ENCODE results near the gene MIA2.
"Not testable (repeated sequence)": the region's sequence is repeated elsewhere in the genome, so short reads cannot be mapped to it uniquely, and the experiment has no call there.

MIA2 gene, protein sequence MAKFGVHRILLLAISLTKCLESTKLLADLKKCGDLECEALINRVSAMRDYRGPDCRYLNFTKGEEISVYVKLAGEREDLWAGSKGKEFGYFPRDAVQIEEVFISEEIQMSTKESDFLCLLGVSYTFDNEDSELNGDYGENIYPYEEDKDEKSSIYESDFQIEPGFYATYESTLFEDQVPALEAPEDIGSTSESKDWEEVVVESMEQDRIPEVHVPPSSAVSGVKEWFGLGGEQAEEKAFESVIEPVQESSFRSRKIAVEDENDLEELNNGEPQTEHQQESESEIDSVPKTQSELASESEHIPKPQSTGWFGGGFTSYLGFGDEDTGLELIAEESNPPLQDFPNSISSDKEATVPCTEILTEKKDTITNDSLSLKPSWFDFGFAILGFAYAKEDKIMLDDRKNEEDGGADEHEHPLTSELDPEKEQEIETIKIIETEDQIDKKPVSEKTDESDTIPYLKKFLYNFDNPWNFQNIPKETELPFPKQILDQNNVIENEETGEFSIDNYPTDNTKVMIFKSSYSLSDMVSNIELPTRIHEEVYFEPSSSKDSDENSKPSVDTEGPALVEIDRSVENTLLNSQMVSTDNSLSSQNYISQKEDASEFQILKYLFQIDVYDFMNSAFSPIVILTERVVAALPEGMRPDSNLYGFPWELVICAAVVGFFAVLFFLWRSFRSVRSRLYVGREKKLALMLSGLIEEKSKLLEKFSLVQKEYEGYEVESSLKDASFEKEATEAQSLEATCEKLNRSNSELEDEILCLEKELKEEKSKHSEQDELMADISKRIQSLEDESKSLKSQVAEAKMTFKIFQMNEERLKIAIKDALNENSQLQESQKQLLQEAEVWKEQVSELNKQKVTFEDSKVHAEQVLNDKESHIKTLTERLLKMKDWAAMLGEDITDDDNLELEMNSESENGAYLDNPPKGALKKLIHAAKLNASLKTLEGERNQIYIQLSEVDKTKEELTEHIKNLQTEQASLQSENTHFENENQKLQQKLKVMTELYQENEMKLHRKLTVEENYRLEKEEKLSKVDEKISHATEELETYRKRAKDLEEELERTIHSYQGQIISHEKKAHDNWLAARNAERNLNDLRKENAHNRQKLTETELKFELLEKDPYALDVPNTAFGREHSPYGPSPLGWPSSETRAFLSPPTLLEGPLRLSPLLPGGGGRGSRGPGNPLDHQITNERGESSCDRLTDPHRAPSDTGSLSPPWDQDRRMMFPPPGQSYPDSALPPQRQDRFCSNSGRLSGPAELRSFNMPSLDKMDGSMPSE (N-terminal part only)

GRCh38 chr14:39233680-39234326, at the start of gene MIA2:
Gene MIA2, plus strand, starts transcription at chr14:39233915. Its CDS starts 200 bp downstream, at chr14:39234115.
- DNase-seq = no peak

- no peak for DNase-seq
Measured at GRCh38 chr14:39184628-39185255, 49.0 kb upstream of the MIA2 start.

- no peak for DNase-seq
Measured at GRCh38 chr14:39185256-39186049, 48.3 kb upstream of the MIA2 start.

- no peak for DNase-seq
Measured at GRCh38 chr14:39186941-39187525, 46.7 kb upstream of the MIA2 start.

DNA sequence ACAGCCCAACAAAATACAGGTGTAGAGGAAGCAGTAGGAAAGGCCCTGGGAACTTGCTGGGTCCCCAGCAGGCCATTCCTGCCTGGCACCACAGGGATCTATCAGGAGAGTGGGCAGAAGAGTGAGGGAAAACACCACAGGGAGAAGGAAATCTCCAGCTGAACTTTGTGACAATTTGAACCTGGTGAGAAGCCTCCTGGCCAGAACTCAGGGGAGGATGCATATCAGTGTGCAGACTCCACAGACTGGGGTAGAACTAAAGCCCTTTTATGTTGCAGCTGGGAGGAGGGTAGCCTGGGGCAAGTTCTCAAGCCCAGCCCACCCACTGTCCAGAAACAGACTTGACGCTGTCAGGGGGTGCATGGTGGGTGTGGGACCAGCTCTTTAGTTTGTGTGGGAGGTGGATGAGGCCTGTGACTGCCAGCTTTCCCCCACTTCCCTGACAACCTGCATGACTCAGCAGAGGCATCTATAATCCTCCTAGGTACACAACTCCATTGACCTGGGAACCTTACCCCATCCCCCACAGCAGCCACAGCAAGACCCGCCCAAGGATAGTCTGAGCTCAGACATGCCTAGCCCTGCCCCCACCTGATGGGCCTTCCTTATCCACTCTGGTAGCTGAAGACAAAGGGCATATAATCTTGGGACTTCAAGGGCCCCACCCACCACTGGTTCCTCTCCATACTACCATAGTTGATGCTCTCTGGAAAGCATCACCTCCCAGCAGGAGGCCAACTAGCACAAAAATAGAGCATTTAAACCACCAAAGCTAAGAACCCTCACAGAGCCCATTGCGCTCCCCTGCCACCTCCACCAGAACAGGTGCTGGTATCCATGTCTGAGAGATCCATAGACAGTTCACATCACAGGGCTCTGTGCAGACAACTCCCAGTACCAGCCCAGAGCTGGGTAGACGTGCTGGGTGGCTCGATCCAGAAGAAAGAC, 29.8 kb upstream of the MIA2 start:
- no peak for DNase-seq

DNA sequence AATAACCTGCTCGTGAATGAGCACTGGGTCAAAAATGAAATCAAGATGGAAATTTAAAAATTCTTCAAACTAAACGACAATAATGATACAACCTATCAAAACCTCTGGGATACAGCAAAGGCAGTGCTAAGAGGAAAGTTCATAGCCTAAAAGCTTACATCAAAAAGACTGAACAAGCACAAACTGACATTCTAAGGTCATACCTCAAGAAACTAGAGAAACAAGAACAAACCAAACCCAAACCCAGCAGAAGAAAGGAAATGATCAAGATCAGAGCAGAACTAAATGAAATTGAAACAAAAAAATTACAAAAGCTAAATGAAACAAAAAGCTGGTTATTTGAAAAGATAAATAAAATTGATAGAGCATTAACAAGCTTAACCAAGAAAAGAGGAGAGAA, 26.3 kb upstream of the MIA2 start:
- DNase-seq = not testable (repeated sequence)

GRCh38 chr14:39211109-39211741, 22.5 kb upstream of the MIA2 start:
- DNase-seq = no peak

GRCh38 chr14:39212034-39212433, 21.7 kb upstream of the MIA2 start:
- no peak for DNase-seq

GRCh38 chr14:39212693-39213092, 21.0 kb upstream of the MIA2 start:
- no peak for DNase-seq

DNA sequence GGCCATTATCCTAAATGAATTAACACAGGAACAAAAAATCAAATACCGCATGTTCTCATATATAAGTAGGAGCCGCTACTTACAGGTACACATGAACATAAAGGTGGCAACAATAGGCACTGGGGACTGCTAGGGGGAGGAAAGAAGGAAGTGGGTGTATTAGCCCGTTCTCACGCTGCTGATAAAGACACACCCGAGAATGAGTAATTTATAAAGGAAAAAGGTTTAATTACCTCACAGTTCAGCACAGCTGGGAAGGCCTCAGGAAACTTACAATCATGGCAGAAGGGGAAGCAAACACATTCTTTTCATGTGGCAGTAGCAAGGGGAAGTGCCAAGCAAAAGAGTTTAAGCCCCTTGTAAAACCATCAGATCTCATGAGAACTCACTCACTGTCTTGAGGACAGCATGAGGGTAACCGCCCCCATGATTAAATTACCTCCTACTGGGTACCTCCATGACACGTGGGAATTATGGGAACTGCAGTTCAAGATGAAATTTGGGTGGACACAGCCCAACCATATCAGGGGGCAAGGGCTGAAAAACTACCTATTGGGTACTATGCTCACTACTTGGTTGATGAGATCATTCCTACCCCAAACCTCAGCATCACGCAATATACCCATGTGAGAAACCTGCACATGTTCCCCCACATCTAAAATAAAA, 16.4 kb upstream of the MIA2 start:
- no peak for DNase-seq

DNA sequence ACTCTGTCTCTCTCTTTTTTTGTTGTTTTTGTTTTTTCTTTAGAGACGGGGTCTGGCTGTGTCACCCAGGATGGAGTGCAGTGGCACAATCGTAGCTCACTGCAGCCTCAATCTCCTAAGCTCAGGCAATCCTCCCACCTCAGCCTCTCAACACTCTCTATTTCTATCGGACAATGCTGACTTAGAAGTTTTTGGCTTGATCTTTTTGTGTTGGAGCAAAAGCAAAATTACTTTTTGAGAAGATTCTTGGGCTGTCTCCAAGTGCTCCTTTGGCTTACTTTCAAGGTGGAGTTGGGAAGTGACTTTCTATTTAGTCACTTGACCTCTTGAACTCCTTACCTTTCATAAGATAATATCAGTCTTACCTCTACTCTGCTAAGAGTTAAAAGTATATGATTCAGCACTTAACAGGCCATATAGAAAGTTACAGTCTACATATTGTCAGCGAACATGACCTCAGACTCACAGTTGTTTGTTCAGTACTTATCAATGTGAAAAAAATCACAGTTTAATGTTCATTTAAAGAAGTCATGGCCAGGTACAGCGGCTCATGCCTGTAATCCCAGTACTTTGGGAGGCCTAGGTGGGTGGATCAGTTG, 15.4 kb upstream of the MIA2 start:
- no peak for DNase-seq

DNA sequence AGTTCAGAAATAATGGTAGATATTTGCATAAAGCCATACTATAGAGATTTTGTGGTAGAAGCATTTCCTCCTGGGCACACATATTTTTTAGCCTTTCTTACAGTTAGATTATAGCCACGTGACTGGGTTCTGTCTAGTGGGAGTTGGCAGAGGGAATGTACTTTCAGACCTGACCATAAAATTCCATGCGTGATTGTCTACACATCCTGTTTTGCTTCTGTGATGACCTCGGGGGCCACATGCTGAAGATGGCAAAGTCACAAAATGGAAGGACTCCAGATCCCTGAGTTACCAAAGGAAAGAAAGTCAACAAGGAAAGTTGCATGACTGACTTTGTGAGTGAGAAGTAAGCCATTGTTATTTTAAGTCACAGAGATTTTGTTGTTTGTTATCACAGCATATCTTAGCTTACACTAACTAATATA, 14.6 kb upstream of the MIA2 start:
- DNase-seq = no peak

DNA sequence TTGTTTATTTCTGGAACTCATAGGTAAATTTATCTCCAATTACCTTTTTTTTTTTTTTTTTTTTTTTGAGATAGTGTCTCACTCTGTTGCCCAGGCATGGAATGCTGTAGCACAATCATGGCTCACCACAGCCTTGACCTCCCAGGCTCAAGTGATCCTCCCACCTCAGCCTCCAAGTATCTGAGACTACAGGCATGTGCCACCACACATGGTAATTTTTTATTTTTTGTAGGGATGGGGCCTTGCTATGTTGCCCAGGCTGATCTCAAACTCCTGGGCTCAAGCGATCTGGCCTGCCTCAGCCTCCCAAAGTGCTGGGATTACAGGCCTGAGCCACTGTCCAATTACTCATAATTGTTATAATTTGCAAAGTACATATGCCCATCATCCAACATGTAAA, 13.2 kb upstream of the MIA2 start:
- not testable (repeated sequence) for DNase-seq

- no peak for DNase-seq
Measured at GRCh38 chr14:39228044-39228443, 5.7 kb upstream of the MIA2 start.

- no peak for DNase-seq
Measured at GRCh38 chr14:39228509-39229221, 5.0 kb upstream of the MIA2 start.

DNA sequence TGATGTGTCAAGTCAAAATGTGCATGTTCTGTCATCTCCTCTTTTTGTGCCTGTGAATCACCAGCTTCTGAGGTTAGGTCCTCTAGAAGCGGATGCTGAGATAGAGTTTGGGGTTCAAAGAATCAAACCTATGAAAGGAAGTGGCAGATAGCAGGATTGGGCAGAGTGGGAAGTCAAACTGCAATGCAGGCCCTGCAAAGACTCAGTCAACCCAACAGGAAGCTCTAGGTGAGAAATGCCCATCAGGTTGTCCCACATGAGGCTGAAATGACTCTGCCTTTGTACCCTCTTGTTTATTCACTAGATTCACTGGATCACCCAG, 4.5 kb upstream of the MIA2 start:
- no peak for DNase-seq

DNA sequence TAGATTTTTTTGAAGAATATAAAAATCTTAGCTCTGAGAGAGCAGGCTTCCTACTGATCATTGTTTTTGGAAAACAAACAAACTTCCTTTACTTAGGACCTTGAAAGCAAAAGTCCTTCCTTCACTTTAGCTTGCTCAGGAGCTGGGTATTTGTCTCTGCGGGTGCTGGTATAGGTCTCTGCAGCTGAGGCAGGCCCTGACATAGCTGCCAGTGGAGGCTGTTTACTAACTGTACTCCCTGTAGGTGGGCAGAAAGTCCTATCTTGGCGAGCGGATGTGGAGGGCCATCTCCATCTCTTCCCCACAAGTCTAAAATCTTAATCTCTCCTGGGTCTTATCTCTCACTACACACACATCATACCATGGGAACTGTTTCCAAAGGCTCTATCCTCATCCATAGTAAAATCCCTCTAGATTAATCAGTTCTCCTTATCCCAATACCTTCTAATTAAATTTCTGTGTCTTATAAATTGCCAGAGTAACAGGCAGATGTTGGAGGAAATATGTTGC, 4.1 kb upstream of the MIA2 start:
- DNase-seq = no peak

All from eye (tissue), 1 donor.